Measurements from ENCODE around the gene TTPAL.

The TTPAL gene

GRCh38 chr20:44454306-44454963, 21.2 kb upstream of the TTPAL start:
- TF ChIP-seq ZFX (IDR thresholded peaks at IDR 0.05; ENCODE audit: borderline replicate concordance): no peak
- TF ChIP-seq, protein P1, sequence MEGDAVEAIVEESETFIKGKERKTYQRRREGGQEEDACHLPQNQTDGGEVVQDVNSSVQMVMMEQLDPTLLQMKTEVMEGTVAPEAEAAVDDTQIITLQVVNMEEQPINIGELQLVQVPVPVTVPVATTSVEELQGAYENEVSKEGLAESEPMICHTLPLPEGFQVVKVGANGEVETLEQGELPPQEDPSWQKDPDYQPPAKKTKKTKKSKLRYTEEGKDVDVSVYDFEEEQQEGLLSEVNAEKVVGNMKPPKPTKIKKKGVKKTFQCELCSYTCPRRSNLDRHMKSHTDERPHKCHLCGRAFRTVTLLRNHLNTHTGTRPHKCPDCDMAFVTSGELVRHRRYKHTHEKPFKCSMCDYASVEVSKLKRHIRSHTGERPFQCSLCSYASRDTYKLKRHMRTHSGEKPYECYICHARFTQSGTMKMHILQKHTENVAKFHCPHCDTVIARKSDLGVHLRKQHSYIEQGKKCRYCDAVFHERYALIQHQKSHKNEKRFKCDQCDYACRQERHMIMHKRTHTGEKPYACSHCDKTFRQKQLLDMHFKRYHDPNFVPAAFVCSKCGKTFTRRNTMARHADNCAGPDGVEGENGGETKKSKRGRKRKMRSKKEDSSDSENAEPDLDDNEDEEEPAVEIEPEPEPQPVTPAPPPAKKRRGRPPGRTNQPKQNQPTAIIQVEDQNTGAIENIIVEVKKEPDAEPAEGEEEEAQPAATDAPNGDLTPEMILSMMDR (IDR thresholded peaks at IDR 0.05): no peak

GRCh38 chr20:44455126-44455525, 20.5 kb upstream of the TTPAL start:
- no peak for TF ChIP-seq ZFX (IDR thresholded peaks at IDR 0.05; ENCODE audit: borderline replicate concordance)
- TF ChIP-seq, protein P1 (IDR thresholded peaks at IDR 0.05): no peak
- no peak overlapping the region for H3K27ac ChIP-seq

More at GRCh38 chr20:44454306-44454963, 21.2 kb upstream of the TTPAL start:
- H3K27ac ChIP-seq: no peak overlapping the region

DNA sequence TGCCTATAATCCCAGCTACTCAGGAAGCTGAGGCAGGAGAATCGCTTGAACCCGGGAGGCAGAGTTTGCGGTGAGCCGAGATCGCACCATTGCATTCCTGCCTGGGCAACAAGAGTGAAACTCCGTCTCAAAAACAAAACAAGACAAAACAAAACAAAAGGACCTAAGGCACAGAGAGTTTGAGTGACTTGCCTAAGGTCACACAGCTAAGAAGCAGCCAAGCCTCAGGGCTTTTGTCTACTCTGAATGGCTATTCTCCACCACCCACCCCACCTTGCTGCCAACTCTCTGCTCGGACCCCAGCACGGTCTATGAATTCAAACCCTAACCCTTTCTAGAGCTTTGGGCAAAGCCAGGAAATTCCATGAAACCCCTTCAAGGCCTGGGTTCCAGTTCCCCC, 19.1 kb upstream of the TTPAL start:
- TF ChIP-seq, protein P1 (IDR thresholded peaks at IDR 0.05): no peak
- TF ChIP-seq ZFX (IDR thresholded peaks at IDR 0.05; ENCODE audit: borderline replicate concordance): no peak
- H3K27ac ChIP-seq: no peak overlapping the region

DNA sequence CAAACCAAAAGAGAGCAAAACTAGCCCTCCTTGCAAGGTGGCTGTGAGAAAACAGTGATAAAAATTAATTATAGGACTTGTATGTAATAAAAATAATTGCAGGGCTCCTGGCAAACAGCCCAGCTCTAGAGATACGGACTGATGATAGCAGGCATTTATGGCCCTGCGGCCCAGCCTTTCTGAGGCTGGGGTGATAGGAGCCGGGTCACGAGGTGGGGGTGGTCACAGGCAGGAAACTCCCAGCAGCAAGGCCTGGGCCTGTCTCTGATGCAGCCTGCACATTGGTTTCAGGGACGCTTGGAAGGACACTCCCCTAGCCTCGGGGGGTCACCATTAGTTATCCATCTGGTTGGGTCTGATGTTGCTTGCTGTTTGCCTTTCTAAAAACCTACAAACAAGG, 18.7 kb upstream of the TTPAL start:
- TF ChIP-seq ZFX (IDR thresholded peaks at IDR 0.05; ENCODE audit: borderline replicate concordance): no peak
- TF ChIP-seq, protein P1 (IDR thresholded peaks at IDR 0.05): no peak
- no peak overlapping the region for H3K27ac ChIP-seq

DNA sequence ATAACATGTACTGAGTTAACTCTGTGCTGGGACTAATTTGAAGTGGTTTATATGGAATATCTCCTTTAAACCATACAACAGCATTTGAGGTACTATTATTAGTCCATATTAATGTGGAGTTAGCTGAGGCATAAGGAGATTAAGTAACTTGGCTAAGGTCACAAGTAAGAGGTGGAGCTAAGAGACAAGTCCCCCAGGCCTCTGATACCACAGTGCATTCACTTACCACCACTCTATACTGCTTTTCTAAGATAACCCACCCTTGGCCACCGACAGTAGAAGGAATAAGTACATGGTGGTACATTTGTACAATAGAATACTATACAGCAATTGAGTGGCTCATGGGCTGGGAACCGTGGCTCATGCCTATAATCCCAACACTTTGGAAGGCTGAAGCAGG, 16.4 kb upstream of the TTPAL start:
- H3K27ac ChIP-seq: no peak overlapping the region
- TF ChIP-seq, protein P1 (IDR thresholded peaks at IDR 0.05): no peak
- TF ChIP-seq ZFX (IDR thresholded peaks at IDR 0.05; ENCODE audit: borderline replicate concordance): no peak

GRCh38 chr20:44460795-44461141, 14.9 kb upstream of the TTPAL start:
- no peak for TF ChIP-seq ZFX (IDR thresholded peaks at IDR 0.05; ENCODE audit: borderline replicate concordance)
- TF ChIP-seq, protein P1 (IDR thresholded peaks at IDR 0.05): peak; percentile 73
- no peak overlapping the region for H3K27ac ChIP-seq

- TF ChIP-seq, protein P1 (IDR thresholded peaks at IDR 0.05): peak; percentile 42
- no peak for TF ChIP-seq ZFX (IDR thresholded peaks at IDR 0.05; ENCODE audit: borderline replicate concordance)
- H3K27ac ChIP-seq: no peak overlapping the region
These were observed 14.4 kb upstream of the TTPAL start for GRCh38 chr20:44461142-44461802.
